ENCODE measurements around the gene CLEC17A. TPM values are rescaled to one million over a fixed set of nuclear protein-coding genes. Genes with fewer than 3 reads are reported as not detected.

The CLEC17A gene
- total RNA-seq, 1 donor from 2014 or later: not detected

- Mint-ChIP-seq H3K27me3 (ENCODE audit: low read depth) (no peaks in the 10 kb centered on the region), H3K9me3 (ENCODE audit: low read depth) (no peaks in the 10 kb centered on the region), H3K4me1 (ENCODE audit: low read depth) (peaks cover 15% of the 10 kb centered on the region), H3K36me3 (ENCODE audit: low read depth) (peaks cover 3% of the 10 kb centered on the region), H3K4me3 (ENCODE audit: unreplicated experiment) (no peak overlapping the region), H3K27ac (ENCODE audit: unreplicated experiment) (no peak overlapping the region)
- no peak for DNase-seq (ENCODE audit: low spot score)
- TF ChIP-seq CTCF (IDR thresholded peaks at IDR 0.05): no peak
These were observed 17.6 kb upstream of the CLEC17A start for GRCh38 chr19:14565298-14565679.

- Mint-ChIP-seq H3K4me1 (ENCODE audit: low read depth) (peaks cover 18% of the 10 kb centered on the region), H3K27ac (ENCODE audit: unreplicated experiment) (no peak overlapping the region), H3K27me3 (ENCODE audit: low read depth) (no peaks in the 10 kb centered on the region), H3K4me3 (ENCODE audit: unreplicated experiment) (no peak overlapping the region), H3K9me3 (ENCODE audit: low read depth) (no peaks in the 10 kb centered on the region), H3K36me3 (ENCODE audit: low read depth) (peaks cover 3% of the 10 kb centered on the region)
- DNase-seq (ENCODE audit: low spot score): no peak
- TF ChIP-seq CTCF (IDR thresholded peaks at IDR 0.05): no peak
These were observed 16.8 kb upstream of the CLEC17A start for GRCh38 chr19:14565765-14566711.

GRCh38 chr19:14566712-14567077, 16.2 kb upstream of the CLEC17A start:
- H3K4me1 Mint-ChIP-seq (ENCODE audit: low read depth): peaks cover 22% of the 10 kb centered on the region
- H3K4me3 Mint-ChIP-seq (ENCODE audit: unreplicated experiment): no peak overlapping the region
- no peaks in the 10 kb centered on the region for H3K27me3 Mint-ChIP-seq (ENCODE audit: low read depth)
- no peak overlapping the region for H3K27ac Mint-ChIP-seq (ENCODE audit: unreplicated experiment)
- H3K36me3 Mint-ChIP-seq (ENCODE audit: low read depth): peaks cover 3% of the 10 kb centered on the region
- no peaks in the 10 kb centered on the region for H3K9me3 Mint-ChIP-seq (ENCODE audit: low read depth)
- no peak for TF ChIP-seq CTCF (IDR thresholded peaks at IDR 0.05)
- DNase-seq (ENCODE audit: low spot score): no peak

GRCh38 chr19:14567079-14567478, 15.8 kb upstream of the CLEC17A start:
- H3K27me3 Mint-ChIP-seq (ENCODE audit: low read depth): no peaks in the 10 kb centered on the region
- H3K4me3 Mint-ChIP-seq (ENCODE audit: unreplicated experiment): no peak overlapping the region
- H3K4me1 Mint-ChIP-seq (ENCODE audit: low read depth): peaks cover 22% of the 10 kb centered on the region
- H3K9me3 Mint-ChIP-seq (ENCODE audit: low read depth): no peaks in the 10 kb centered on the region
- H3K36me3 Mint-ChIP-seq (ENCODE audit: low read depth): peaks cover 3% of the 10 kb centered on the region
- no peak for TF ChIP-seq CTCF (IDR thresholded peaks at IDR 0.05)
- no peak for DNase-seq (ENCODE audit: low spot score)
- H3K27ac Mint-ChIP-seq (ENCODE audit: unreplicated experiment): no peak overlapping the region

GRCh38 chr19:14570864-14571527, 11.9 kb upstream of the CLEC17A start:
- H3K27ac Mint-ChIP-seq (ENCODE audit: unreplicated experiment): peak overlapping the region; percentile 22
- no peak for TF ChIP-seq CTCF (IDR thresholded peaks at IDR 0.05)
- H3K36me3 Mint-ChIP-seq (ENCODE audit: low read depth): peaks cover 2% of the 10 kb centered on the region
- peak overlapping the region; percentile 94 for H3K4me3 Mint-ChIP-seq (ENCODE audit: unreplicated experiment)
- peaks cover 27% of the 10 kb centered on the region for H3K4me1 Mint-ChIP-seq (ENCODE audit: low read depth)
- H3K9me3 Mint-ChIP-seq (ENCODE audit: low read depth): no peaks in the 10 kb centered on the region
- no peaks in the 10 kb centered on the region for H3K27me3 Mint-ChIP-seq (ENCODE audit: low read depth)
- DNase-seq (ENCODE audit: low spot score): no peak
